Fibroblast of pulmonary artery (primary cell): ENCODE data around the gene WDR27.

Source experiments
- DNase-seq: peaks from one replicate; pipeline ENCODE4 v3.0.0-alpha.2; 2010; ENCODE audit warnings: low read depth
- H3K4me3 ChIP-seq: replicated peaks from 2 replicates; pipeline ENCODE4 v1.5.1; 2011; ENCODE audit warnings: low read depth, mild to moderate bottlenecking, control low read depth, low read length, moderate library complexity
- TF ChIP-seq, protein P1 (sequence below): IDR thresholded peaks from 2 replicates; pipeline ENCODE4 v1.5.1; 2011; ENCODE audit warnings: mild to moderate bottlenecking, control low read depth, low read length, inconsistent platforms; ENCODE audit errors: missing control alignments

The WDR27 gene

DNA sequence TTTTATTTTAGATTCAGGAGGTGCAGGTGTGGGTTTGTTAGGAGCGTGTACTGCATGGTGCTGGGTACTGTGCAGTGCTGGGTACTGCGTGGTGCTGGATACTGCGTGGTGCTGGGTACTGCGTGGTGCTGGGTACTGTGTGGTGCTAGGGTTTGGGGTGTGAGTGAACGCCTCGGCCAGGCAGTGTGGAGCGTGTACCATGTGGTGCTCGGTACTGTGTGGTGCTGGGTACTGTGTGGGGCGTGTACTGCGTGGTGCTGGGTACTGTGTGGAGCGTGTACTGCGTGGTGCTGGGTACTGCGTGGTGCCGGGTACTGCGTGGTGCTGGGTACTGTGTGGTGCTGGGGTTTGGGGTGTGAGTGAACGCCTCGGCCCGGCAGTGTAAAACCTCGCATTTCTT lies 62.9 kb downstream of the WDR27 start:
- DNase-seq = no peak
- TF ChIP-seq, protein P1, sequence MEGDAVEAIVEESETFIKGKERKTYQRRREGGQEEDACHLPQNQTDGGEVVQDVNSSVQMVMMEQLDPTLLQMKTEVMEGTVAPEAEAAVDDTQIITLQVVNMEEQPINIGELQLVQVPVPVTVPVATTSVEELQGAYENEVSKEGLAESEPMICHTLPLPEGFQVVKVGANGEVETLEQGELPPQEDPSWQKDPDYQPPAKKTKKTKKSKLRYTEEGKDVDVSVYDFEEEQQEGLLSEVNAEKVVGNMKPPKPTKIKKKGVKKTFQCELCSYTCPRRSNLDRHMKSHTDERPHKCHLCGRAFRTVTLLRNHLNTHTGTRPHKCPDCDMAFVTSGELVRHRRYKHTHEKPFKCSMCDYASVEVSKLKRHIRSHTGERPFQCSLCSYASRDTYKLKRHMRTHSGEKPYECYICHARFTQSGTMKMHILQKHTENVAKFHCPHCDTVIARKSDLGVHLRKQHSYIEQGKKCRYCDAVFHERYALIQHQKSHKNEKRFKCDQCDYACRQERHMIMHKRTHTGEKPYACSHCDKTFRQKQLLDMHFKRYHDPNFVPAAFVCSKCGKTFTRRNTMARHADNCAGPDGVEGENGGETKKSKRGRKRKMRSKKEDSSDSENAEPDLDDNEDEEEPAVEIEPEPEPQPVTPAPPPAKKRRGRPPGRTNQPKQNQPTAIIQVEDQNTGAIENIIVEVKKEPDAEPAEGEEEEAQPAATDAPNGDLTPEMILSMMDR = no peak

DNA sequence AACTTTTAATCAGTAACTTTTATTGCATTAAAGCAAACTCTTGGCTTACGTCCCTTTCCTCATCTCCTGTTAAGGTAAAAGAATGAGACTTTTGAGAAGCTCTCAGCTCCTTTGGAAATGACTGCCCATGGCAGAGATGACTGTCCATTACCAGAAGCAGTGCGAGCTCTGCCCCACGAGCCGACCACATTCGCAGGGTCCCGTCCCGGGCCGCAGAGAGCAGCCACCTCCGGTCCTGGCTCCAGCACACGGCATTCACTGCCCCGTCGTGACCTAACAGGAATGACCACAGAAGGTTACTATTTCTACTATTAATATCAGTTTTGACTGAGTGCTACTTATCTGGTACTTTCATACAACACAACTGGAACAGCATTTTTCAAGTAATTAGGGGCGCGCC lies 63.4 kb downstream of the WDR27 start:
- TF ChIP-seq, protein P1 = no peak
- no peak overlapping the region for H3K4me3 ChIP-seq
- DNase-seq = no peak

More for the DNA sequence above, 62.9 kb downstream of the WDR27 start:
- no peak overlapping the region for H3K4me3 ChIP-seq

DNA sequence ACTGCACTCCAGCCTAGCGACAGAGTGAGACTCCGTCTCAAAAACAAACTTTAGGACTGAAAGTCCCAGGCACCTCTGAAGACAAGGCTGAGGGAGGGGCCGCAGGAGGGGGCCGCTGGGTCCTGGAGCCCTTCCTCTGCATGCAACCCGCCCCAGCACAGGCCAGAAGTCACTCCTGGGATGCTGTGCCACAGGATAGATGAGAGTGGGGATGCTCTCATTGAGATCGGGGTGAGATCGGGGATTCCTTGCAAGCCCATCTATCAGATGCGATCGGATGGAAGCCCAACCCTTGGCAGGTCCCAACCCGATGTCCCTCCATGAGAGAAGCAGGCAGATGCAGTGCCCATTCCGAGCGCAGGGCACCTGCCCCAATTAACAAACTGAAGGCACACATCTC lies 66.5 kb downstream of the WDR27 start:
- DNase-seq = no peak
- TF ChIP-seq, protein P1 = no peak
- no peak overlapping the region for H3K4me3 ChIP-seq

DNA sequence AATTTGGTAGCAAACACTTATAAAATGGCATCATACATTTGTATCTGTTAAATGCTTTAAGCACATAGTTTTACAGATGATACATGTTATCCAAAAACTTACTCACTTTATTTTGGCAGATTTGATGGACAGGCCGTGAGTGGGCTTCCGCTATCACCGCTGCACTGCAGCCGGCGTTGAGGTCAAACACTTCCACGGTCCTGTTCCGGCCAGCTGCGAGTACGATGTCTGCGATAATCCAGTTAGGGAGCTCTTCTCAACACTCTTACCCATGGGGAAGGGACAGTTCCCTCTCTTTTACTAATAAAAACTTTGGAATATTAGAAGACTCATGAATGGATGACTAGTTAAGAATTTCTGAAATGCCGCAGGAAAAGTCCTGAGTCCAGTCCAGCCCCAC lies 69.0 kb downstream of the WDR27 start:
- TF ChIP-seq, protein P1 = no peak
- DNase-seq = no peak
- H3K4me3 ChIP-seq = no peak overlapping the region

DNA sequence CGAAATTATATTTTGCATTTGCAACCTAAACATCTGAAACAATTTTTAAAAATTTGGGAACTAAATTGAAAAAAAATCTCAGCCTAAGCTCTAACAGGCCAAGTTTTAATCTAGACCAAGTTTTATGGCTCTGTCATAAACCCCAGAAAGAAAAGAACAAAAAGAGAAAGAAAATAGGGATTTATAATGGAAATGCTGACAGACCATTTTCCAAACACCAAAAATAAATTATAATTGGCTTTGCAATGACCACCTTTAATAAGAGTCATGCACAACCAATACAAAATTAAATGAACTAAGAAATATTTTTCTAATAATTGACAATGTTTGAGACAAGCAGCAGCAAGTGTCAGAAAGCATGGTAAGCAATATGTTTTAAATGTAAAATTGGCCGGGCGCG lies 72.6 kb downstream of the WDR27 start:
- no peak for DNase-seq
- TF ChIP-seq, protein P1 = no peak
- no peak overlapping the region for H3K4me3 ChIP-seq

DNA sequence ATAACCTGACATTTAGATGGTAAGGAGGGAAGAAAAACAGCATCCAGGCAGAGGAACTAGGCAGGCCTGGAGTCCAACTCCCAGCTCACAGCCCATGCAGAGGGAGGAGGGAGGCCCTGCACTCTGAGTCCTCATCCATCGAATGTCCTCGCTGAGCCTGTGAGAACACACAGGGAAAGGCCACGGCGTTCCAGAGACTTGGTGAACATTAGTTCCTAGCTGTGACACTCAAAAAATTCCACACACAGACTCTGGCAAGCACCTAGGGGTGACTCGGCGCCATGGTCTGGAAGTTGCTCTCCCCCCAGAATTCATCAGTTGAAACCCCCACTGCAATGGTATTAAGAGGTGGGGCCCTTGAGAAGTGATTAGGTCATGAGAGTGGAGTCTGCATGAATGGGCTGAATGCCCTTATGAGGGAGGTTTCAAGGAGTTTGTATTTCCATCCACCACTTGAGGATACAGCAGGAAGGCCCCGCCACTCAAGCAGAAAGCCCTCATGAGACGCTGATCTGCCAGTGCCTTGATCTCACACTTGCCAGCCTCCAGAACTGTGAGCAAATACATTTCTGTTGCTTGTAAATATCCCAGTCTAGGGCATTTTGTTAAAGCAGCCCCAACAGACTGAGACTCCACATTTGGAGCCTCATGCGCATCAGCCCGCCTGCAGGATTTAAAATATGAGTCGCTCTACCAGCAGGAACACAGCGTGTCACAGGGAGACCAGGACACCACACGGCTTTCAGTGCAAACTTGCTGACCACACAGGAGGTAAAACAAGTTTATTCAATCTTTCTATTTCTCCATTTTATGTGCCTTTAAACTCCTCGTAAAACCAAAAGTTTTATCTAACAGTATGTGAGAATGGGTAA lies 73.9 kb downstream of the WDR27 start:
- no peak for DNase-seq
- no peak overlapping the region for H3K4me3 ChIP-seq
- TF ChIP-seq, protein P1 = no peak

DNA sequence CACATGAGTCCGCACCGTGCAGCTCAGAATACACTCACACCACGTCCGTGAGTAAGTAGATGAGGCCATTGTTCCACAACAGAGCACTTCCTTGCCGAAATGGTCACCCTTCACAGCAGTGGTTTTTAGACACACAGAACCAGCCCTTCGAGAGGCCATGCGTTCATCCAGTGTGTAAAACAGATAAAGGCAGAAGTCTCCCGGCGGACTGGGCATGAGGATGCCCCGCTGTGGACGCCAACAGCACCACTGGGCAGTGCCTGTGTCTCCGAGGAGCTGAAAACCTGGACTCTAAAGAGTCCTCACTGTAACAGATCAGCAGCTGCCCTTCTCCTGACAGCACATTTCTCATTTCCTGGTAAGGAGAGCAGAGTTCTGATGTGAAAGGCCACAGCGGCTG lies 75.2 kb downstream of the WDR27 start:
- TF ChIP-seq, protein P1 = no peak
- no peak for DNase-seq
- no peak overlapping the region for H3K4me3 ChIP-seq
